IPS-18a (cell line): Measurements from ENCODE around the gene TSPAN15.

Experiments
- H3K27ac ChIP-seq: one replicate; pipeline ENCODE4 v1.5.1; 2013; ENCODE audit warnings: low read length
- H3K27me3 ChIP-seq: one replicate; pipeline ENCODE4 v1.6.1; 2013; ENCODE audit warnings: mild to moderate bottlenecking, low read length; ENCODE audit not compliant: control insufficient read depth, insufficient read depth
- H3K36me3 ChIP-seq: one replicate; pipeline ENCODE4 v1.6.1; 2013; ENCODE audit warnings: low read depth, low read length; ENCODE audit not compliant: control insufficient read depth
- H3K4me1 ChIP-seq: one replicate; pipeline ENCODE4 v1.6.1; 2013; ENCODE audit warnings: low read depth, low read length; ENCODE audit not compliant: control insufficient read depth
- H3K4me3 ChIP-seq: one replicate; pipeline ENCODE4 v1.5.1; 2013; ENCODE audit warnings: low read length
- H3K9ac ChIP-seq: one replicate; pipeline ENCODE4 v1.6.1; 2013; ENCODE audit warnings: mild to moderate bottlenecking, low read length, moderate library complexity
- H3K9me3 ChIP-seq: one replicate; pipeline ENCODE4 v1.6.1; 2013; ENCODE audit warnings: low read depth, low read length; ENCODE audit not compliant: control insufficient read depth

TSPAN15 gene

GRCh38 chr10:69492746-69493462 lies 41.6 kb downstream of the TSPAN15 start:
- Histone ChIP-seq H3K9me3 (no peaks in the 10 kb centered on the region), H3K27me3 (no peaks in the 10 kb centered on the region), H3K27ac (no peak overlapping the region), H3K36me3 (no peaks in the 10 kb centered on the region), H3K9ac (no peak overlapping the region), H3K4me1 (no peaks in the 10 kb centered on the region), H3K4me3 (no peak overlapping the region)

- Histone ChIP-seq H3K36me3 (no peaks in the 10 kb centered on the region), H3K27ac (no peak overlapping the region), H3K4me1 (no peaks in the 10 kb centered on the region), H3K9me3 (no peaks in the 10 kb centered on the region), H3K27me3 (no peaks in the 10 kb centered on the region), H3K4me3 (no peak overlapping the region), H3K9ac (no peak overlapping the region)
These were observed 43.6 kb downstream of the TSPAN15 start for GRCh38 chr10:69494626-69495558.

GRCh38 chr10:69495666-69496065 lies 44.4 kb downstream of the TSPAN15 start:
- H3K4me3 ChIP-seq = no peak overlapping the region

GRCh38 chr10:69496352-69497230 lies 45.3 kb downstream of the TSPAN15 start:
- Histone ChIP-seq H3K9me3 (no peaks in the 10 kb centered on the region), H3K27ac (no peak overlapping the region), H3K9ac (no peak overlapping the region), H3K36me3 (no peaks in the 10 kb centered on the region), H3K27me3 (no peaks in the 10 kb centered on the region), H3K4me1 (no peaks in the 10 kb centered on the region), H3K4me3 (no peak overlapping the region)

More at GRCh38 chr10:69495666-69496065, 44.4 kb downstream of the TSPAN15 start:
- no peak overlapping the region for H3K9ac ChIP-seq
- no peak overlapping the region for H3K27ac ChIP-seq
- no peaks in the 10 kb centered on the region for H3K27me3 ChIP-seq
- no peaks in the 10 kb centered on the region for H3K9me3 ChIP-seq
- H3K4me1 ChIP-seq = no peaks in the 10 kb centered on the region
- no peaks in the 10 kb centered on the region for H3K36me3 ChIP-seq

GRCh38 chr10:69497231-69497561 lies 45.9 kb downstream of the TSPAN15 start:
- H3K27ac ChIP-seq = no peak overlapping the region
- H3K9ac ChIP-seq = no peak overlapping the region
- H3K36me3 ChIP-seq = no peaks in the 10 kb centered on the region
- H3K4me3 ChIP-seq = no peak overlapping the region
- no peaks in the 10 kb centered on the region for H3K27me3 ChIP-seq
- no peaks in the 10 kb centered on the region for H3K4me1 ChIP-seq
- no peaks in the 10 kb centered on the region for H3K9me3 ChIP-seq

GRCh38 chr10:69497611-69498390 lies 46.5 kb downstream of the TSPAN15 start:
- no peaks in the 10 kb centered on the region for H3K36me3 ChIP-seq
- H3K9me3 ChIP-seq = no peaks in the 10 kb centered on the region
- no peaks in the 10 kb centered on the region for H3K4me1 ChIP-seq
- H3K9ac ChIP-seq = no peak overlapping the region
- no peak overlapping the region for H3K4me3 ChIP-seq
- no peak overlapping the region for H3K27ac ChIP-seq
- no peaks in the 10 kb centered on the region for H3K27me3 ChIP-seq

- no peaks in the 10 kb centered on the region for H3K4me1 ChIP-seq
- H3K27me3 ChIP-seq = no peaks in the 10 kb centered on the region
- no peaks in the 10 kb centered on the region for H3K36me3 ChIP-seq
- no peak overlapping the region for H3K4me3 ChIP-seq
- no peak overlapping the region for H3K27ac ChIP-seq
- H3K9me3 ChIP-seq = no peaks in the 10 kb centered on the region
- no peak overlapping the region for H3K9ac ChIP-seq
These were observed 47.6 kb downstream of the TSPAN15 start for GRCh38 chr10:69498711-69499471.

- Histone ChIP-seq H3K4me3 (no peak overlapping the region), H3K9me3 (no peaks in the 10 kb centered on the region), H3K9ac (no peak overlapping the region), H3K36me3 (no peaks in the 10 kb centered on the region), H3K4me1 (no peaks in the 10 kb centered on the region), H3K27ac (no peak overlapping the region), H3K27me3 (no peaks in the 10 kb centered on the region)
These were observed 48.7 kb downstream of the TSPAN15 start for GRCh38 chr10:69499726-69500689.

GRCh38 chr10:69500864-69501468 lies 49.7 kb downstream of the TSPAN15 start:
- no peak overlapping the region for H3K27ac ChIP-seq

More at GRCh38 chr10:69500864-69501468, 49.7 kb downstream of the TSPAN15 start:
- H3K27me3 ChIP-seq = no peaks in the 10 kb centered on the region
- no peaks in the 10 kb centered on the region for H3K36me3 ChIP-seq
- no peaks in the 10 kb centered on the region for H3K4me1 ChIP-seq
- H3K4me3 ChIP-seq = no peak overlapping the region
- no peaks in the 10 kb centered on the region for H3K9me3 ChIP-seq
- no peak overlapping the region for H3K9ac ChIP-seq
